CMK (cell line): Measurements from ENCODE around the gene DSEL.

Source experiments
- DNase-seq: peaks from one replicate; pipeline ENCODE4 v3.0.0-alpha.2; 2010; ENCODE audit warnings: low read depth

Gene DSEL

GRCh38 chr18:67500522-67501205, 15.9 kb downstream of the DSEL start:
- no peak for DNase-seq

GRCh38 chr18:67496469-67496868, 20.1 kb downstream of the DSEL start:
- no peak for DNase-seq

GRCh38 chr18:67486534-67486933, 30.0 kb downstream of the DSEL start:
- DNase-seq: no peak

- DNase-seq: no peak
Measured at GRCh38 chr18:67485655-67486054, 30.9 kb downstream of the DSEL start.

- DNase-seq: no peak
Measured at GRCh38 chr18:67484458-67484857, 32.1 kb downstream of the DSEL start.

GRCh38 chr18:67483952-67484351, 32.6 kb downstream of the DSEL start:
- no peak for DNase-seq

- DNase-seq: no peak
Measured at GRCh38 chr18:67483237-67483636, 33.3 kb downstream of the DSEL start.

- DNase-seq: no peak
Measured at GRCh38 chr18:67478249-67478648, 38.3 kb downstream of the DSEL start.

GRCh38 chr18:67477522-67477921, 39.0 kb downstream of the DSEL start:
- no peak for DNase-seq

- DNase-seq: no peak
Measured at GRCh38 chr18:67476585-67476984, 39.9 kb downstream of the DSEL start.

GRCh38 chr18:67475673-67476072, 40.8 kb downstream of the DSEL start:
- DNase-seq: no peak

- no peak for DNase-seq
Measured at GRCh38 chr18:67468038-67468437, 48.5 kb downstream of the DSEL start.

- no peak for DNase-seq
Measured at GRCh38 chr18:67467188-67467587, 49.3 kb downstream of the DSEL start.

GRCh38 chr18:67464499-67464898, 52.0 kb downstream of the DSEL start:
- no peak for DNase-seq

GRCh38 chr18:67463829-67464228, 52.7 kb downstream of the DSEL start:
- DNase-seq: no peak

- no peak for DNase-seq
Measured at GRCh38 chr18:67456711-67457110, 59.8 kb downstream of the DSEL start.
